HUES6 (cell line): Measurements from ENCODE around the gene SLC48A1.

ENCODE experiments used
- H3K27ac ChIP-seq: 2 replicates; pipeline ENCODE4 v1.7.0; 2013; ENCODE audit warnings: low read depth, mild to moderate bottlenecking, low read length, inconsistent platforms
- H3K27me3 ChIP-seq: 2 replicates; pipeline ENCODE4 v1.6.1; 2013; ENCODE audit warnings: low read length; ENCODE audit not compliant: control insufficient read depth, insufficient read depth
- H3K36me3 ChIP-seq: 2 replicates; pipeline ENCODE4 v1.6.1; 2013; ENCODE audit warnings: low read length; ENCODE audit not compliant: control insufficient read depth, insufficient read depth
- H3K4me1 ChIP-seq: 2 replicates; pipeline ENCODE4 v1.6.1; 2013; ENCODE audit warnings: low read length; ENCODE audit not compliant: control insufficient read depth, insufficient read depth
- H3K4me3 ChIP-seq: 2 replicates; pipeline ENCODE4 v1.5.1; 2013; ENCODE audit warnings: low read depth, low read length
- H3K9ac ChIP-seq: one replicate; pipeline ENCODE4 v1.6.1; 2013; ENCODE audit warnings: mild to moderate bottlenecking, low read length
- H3K9me3 ChIP-seq: 2 replicates; pipeline ENCODE4 v1.6.1; 2013; ENCODE audit warnings: low read depth, low read length; ENCODE audit not compliant: control insufficient read depth, insufficient read depth

Gene SLC48A1

GRCh38 chr12:47798382-47798948, 25.4 kb downstream of the SLC48A1 start:
- H3K9ac ChIP-seq = no peak overlapping the region
- no peak overlapping the region for H3K4me3 ChIP-seq
- H3K4me1 ChIP-seq = peaks cover 31% of the 10 kb centered on the region
- H3K27ac ChIP-seq = no peak overlapping the region
- no peaks in the 10 kb centered on the region for H3K27me3 ChIP-seq
- H3K9me3 ChIP-seq = no peaks in the 10 kb centered on the region
- peaks cover 46% of the 10 kb centered on the region for H3K36me3 ChIP-seq

GRCh38 chr12:47799357-47799955, 26.4 kb downstream of the SLC48A1 start:
- peaks cover 44% of the 10 kb centered on the region for H3K36me3 ChIP-seq
- H3K27ac ChIP-seq = no peak overlapping the region
- H3K4me3 ChIP-seq = no peak overlapping the region
- H3K4me1 ChIP-seq = peaks cover 37% of the 10 kb centered on the region
- no peaks in the 10 kb centered on the region for H3K9me3 ChIP-seq
- no peak overlapping the region for H3K9ac ChIP-seq
- H3K27me3 ChIP-seq = no peaks in the 10 kb centered on the region

DNA sequence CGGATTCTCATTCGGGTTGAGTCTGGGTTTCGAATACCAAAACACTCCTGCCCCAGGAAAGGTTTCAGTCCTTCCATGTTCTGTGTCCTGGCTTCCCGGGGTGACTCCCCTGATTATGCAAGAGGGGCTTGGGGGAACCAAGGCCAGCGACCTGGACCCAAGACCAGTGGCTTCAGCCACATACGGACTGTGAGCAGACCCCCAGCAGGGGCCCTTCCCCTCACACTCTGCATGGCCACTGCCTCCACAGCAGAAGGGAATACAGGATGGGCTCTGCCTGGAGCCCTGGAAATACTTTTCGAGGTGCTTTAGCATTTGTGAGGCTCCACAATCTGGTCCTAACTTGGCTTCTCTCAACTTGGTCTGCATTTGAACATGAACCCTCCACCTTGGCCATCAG, 27.5 kb downstream of the SLC48A1 start:
- Histone ChIP-seq H3K9ac (no peak overlapping the region), H3K36me3 (peaks cover 42% of the 10 kb centered on the region), H3K4me3 (no peak overlapping the region), H3K27me3 (no peaks in the 10 kb centered on the region), H3K4me1 (peaks cover 37% of the 10 kb centered on the region), H3K27ac (no peak overlapping the region), H3K9me3 (no peaks in the 10 kb centered on the region)

- peaks cover 35% of the 10 kb centered on the region for H3K36me3 ChIP-seq
- H3K27ac ChIP-seq = no peak overlapping the region
- no peaks in the 10 kb centered on the region for H3K9me3 ChIP-seq
- H3K9ac ChIP-seq = no peak overlapping the region
- H3K4me1 ChIP-seq = peaks cover 37% of the 10 kb centered on the region
- no peaks in the 10 kb centered on the region for H3K27me3 ChIP-seq
- H3K4me3 ChIP-seq = no peak overlapping the region
Measured at GRCh38 chr12:47801170-47801903, 28.3 kb downstream of the SLC48A1 start.

- no peak overlapping the region for H3K27ac ChIP-seq
- no peak overlapping the region for H3K4me3 ChIP-seq
- H3K9me3 ChIP-seq = no peaks in the 10 kb centered on the region
- H3K27me3 ChIP-seq = no peaks in the 10 kb centered on the region
- H3K9ac ChIP-seq = no peak overlapping the region
- H3K36me3 ChIP-seq = peaks cover 31% of the 10 kb centered on the region
- peaks cover 37% of the 10 kb centered on the region for H3K4me1 ChIP-seq
Measured at GRCh38 chr12:47801904-47802246, 28.8 kb downstream of the SLC48A1 start.

- H3K9me3 ChIP-seq = no peaks in the 10 kb centered on the region
- H3K36me3 ChIP-seq = peaks cover 28% of the 10 kb centered on the region; the same call in 1 of the 2 replicates
- H3K27ac ChIP-seq = no peak overlapping the region
- no peak overlapping the region for H3K9ac ChIP-seq
- H3K27me3 ChIP-seq = no peaks in the 10 kb centered on the region
- H3K4me3 ChIP-seq = no peak overlapping the region
- H3K4me1 ChIP-seq = peaks cover 42% of the 10 kb centered on the region
Measured at GRCh38 chr12:47802312-47802711, 29.3 kb downstream of the SLC48A1 start.

DNA sequence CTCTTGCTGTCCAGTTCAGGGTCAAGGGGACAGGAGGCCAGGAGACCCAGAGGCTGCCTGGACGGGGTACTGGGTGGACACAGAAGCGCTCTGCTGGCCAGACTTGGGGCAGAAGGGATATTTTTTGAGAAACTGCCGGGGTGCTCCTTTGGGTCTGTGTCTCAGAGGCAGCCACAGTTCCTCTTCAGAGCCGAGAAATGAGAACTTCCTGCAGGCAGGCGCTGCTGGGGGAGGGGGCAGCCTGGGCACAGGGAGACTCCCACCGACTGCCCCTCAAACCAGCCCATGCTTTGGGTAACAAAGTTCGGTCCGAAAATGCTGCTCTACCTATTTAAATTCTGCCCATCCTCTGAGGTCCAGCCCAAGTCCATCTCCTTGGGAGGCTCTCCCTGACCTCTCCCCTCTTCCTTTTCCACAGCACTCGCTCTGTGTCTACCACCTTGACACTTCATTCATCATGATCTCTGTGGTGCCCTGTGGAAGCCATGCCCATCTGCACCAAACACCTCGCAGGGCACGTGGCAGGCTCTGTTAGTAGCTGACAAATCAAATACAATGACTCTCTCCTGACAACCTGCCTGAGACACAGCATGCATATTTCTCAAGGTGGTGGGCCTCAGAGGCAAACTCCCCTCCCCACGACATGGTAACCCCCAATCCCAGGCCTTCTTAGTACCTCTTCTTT, 30.3 kb downstream of the SLC48A1 start:
- Histone ChIP-seq H3K9me3 (no peaks in the 10 kb centered on the region), H3K4me3 (no peak overlapping the region), H3K36me3 (peaks cover 20% of the 10 kb centered on the region; the same call in 1 of the 2 replicates), H3K4me1 (peaks cover 47% of the 10 kb centered on the region), H3K9ac (no peak overlapping the region), H3K27ac (no peak overlapping the region), H3K27me3 (no peaks in the 10 kb centered on the region)

- H3K27me3 ChIP-seq = no peaks in the 10 kb centered on the region
- no peak overlapping the region for H3K27ac ChIP-seq
- peaks cover 50% of the 10 kb centered on the region for H3K4me1 ChIP-seq
- H3K36me3 ChIP-seq = peaks cover 17% of the 10 kb centered on the region; the same call in 1 of the 2 replicates
- H3K9me3 ChIP-seq = no peaks in the 10 kb centered on the region
- H3K9ac ChIP-seq = no peak overlapping the region
- no peak overlapping the region for H3K4me3 ChIP-seq
Measured at GRCh38 chr12:47804171-47804570, 31.1 kb downstream of the SLC48A1 start.

- H3K4me3 ChIP-seq = no peak overlapping the region
- peaks cover 57% of the 10 kb centered on the region for H3K4me1 ChIP-seq
- H3K27me3 ChIP-seq = no peaks in the 10 kb centered on the region
- H3K36me3 ChIP-seq = peaks cover 17% of the 10 kb centered on the region; the same call in 1 of the 2 replicates
- H3K27ac ChIP-seq = no peak overlapping the region
- no peak overlapping the region for H3K9ac ChIP-seq
- no peaks in the 10 kb centered on the region for H3K9me3 ChIP-seq
Measured at GRCh38 chr12:47805417-47805816, 32.4 kb downstream of the SLC48A1 start.

DNA sequence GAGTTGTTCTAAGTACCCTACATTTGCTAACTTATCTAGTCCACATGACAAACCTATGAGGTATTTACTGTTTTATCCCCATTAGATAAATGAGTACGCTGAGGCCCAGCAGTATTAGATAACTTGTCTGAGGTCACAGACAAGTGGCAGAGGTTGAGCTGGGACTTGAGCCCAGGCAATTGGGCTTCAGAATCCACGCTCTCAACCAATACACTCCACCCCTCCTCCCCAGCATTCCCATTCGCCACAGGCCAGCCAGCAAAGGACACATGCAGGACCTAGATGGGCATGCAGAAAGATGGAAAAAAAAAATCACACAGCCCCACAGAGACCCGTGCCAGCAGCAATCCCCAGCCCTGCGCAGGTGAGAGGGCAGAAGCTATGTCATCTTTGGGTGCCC, 34.3 kb downstream of the SLC48A1 start:
- peaks cover 17% of the 10 kb centered on the region; the same call in 1 of the 2 replicates for H3K36me3 ChIP-seq
- H3K4me1 ChIP-seq = peaks cover 67% of the 10 kb centered on the region
- no peak overlapping the region for H3K4me3 ChIP-seq
- no peaks in the 10 kb centered on the region for H3K27me3 ChIP-seq
- H3K9me3 ChIP-seq = no peaks in the 10 kb centered on the region
- H3K27ac ChIP-seq = no peak overlapping the region
- H3K9ac ChIP-seq = no peak overlapping the region

- H3K36me3 ChIP-seq = peaks cover 17% of the 10 kb centered on the region; the same call in 1 of the 2 replicates
- peak overlapping the region; percentile 48 for H3K9ac ChIP-seq
- peak overlapping the region; percentile 17; the same call in 1 of the 2 replicates for H3K27ac ChIP-seq
- H3K27me3 ChIP-seq = no peaks in the 10 kb centered on the region
- no peak overlapping the region for H3K4me3 ChIP-seq
- H3K4me1 ChIP-seq = peaks cover 64% of the 10 kb centered on the region
- no peaks in the 10 kb centered on the region for H3K9me3 ChIP-seq
Measured at GRCh38 chr12:47808050-47808449, 35.0 kb downstream of the SLC48A1 start.
